NCI-H1694 (cell line): ENCODE data around the gene CD55.

Source experiments
- DNase-seq: peaks from one replicate; lab custom pipeline; 2025; lab: John Stamatoyannopoulos, UW

Gene CD55

GRCh38 chr1:207330011-207330710 lies 8.7 kb downstream of the CD55 start:
- no peak for DNase-seq

GRCh38 chr1:207331354-207332313 lies 10.2 kb downstream of the CD55 start:
- DNase-seq, result no peak

GRCh38 chr1:207333009-207333600 lies 11.6 kb downstream of the CD55 start:
- DNase-seq, result no peak

- DNase-seq, result no peak
These were observed 12.1 kb downstream of the CD55 start for GRCh38 chr1:207333620-207334019.

GRCh38 chr1:207334337-207334736 lies 12.9 kb downstream of the CD55 start:
- DNase-seq, result no peak

- no peak for DNase-seq
These were observed 13.7 kb downstream of the CD55 start for GRCh38 chr1:207335138-207335537.

- DNase-seq, result no peak
These were observed 14.4 kb downstream of the CD55 start for GRCh38 chr1:207335695-207336363.

GRCh38 chr1:207336559-207337467 lies 15.3 kb downstream of the CD55 start:
- DNase-seq, result no peak

GRCh38 chr1:207342332-207342731 lies 20.9 kb downstream of the CD55 start:
- DNase-seq, result no peak

- no peak for DNase-seq
These were observed 22.2 kb downstream of the CD55 start for GRCh38 chr1:207343675-207344074.

GRCh38 chr1:207344221-207344620 lies 22.7 kb downstream of the CD55 start:
- DNase-seq, result no peak

GRCh38 chr1:207345644-207346477 lies 24.4 kb downstream of the CD55 start:
- DNase-seq, result no peak

- DNase-seq, result no peak
These were observed 25.0 kb downstream of the CD55 start for GRCh38 chr1:207346513-207346912.

GRCh38 chr1:207349979-207350378 lies 28.5 kb downstream of the CD55 start:
- DNase-seq, result no peak

GRCh38 chr1:207352554-207352953 lies 31.1 kb downstream of the CD55 start:
- DNase-seq, result no peak

GRCh38 chr1:207355060-207355459 lies 33.6 kb downstream of the CD55 start:
- no peak for DNase-seq

GRCh38 chr1:207355513-207356295 lies 34.2 kb downstream of the CD55 start:
- DNase-seq, result no peak

GRCh38 chr1:207361029-207361428 lies 39.6 kb downstream of the CD55 start:
- no peak for DNase-seq

- DNase-seq, result no peak
These were observed 40.4 kb downstream of the CD55 start for GRCh38 chr1:207361889-207362288.
